ENCODE data around the gene CIDEB. TPM values are rescaled to one million over a fixed set of nuclear protein-coding genes. Genes with fewer than 3 reads are reported as not detected.

Gene CIDEB
- total and polyA plus RNA-seq, 2 donors (not counting 1 experiment from before 2014, with no cell fraction given), result 26.2 to 32.8 TPM

GRCh38 chr14:24334431-24335291 is 26.9 kb upstream of the CIDEB start, which contains the start of gene ADCY4:
Gene ADCY4 (minus strand): TSS chr14:24335071. CDS start chr14:24334652, 419 bp downstream.
- peak within 1 kb of the TSS; percentile 19 for H2AFZ ChIP-seq (ENCODE audit: insufficient read depth, low read depth, low read length, poor library complexity, severe bottlenecking)
- H3K27me3 ChIP-seq (replicated peaks in 1 of 4; ENCODE audit: control extremely low read depth in 1 of 4, control insufficient read depth in 3 of 4, insufficient read depth in 4 of 4, low read length in 3 of 4), result peaks cover 0 to 33% (median 19%) of the 10 kb centered on the region in 4 experiments
- peak within 1 kb of the TSS; percentile 69 for H3K4me3 Mint-ChIP-seq
- ChIA-PET CTCF (interaction anchor here (1.5 to 16.1 kb wide), 10 partner anchors 11 to 227 kb away, joined by 5 to 650 read pairs (median 22); partner anchors contain the start of genes CBLN3, KHNYN, NYNRIN and TINF2), POLR2A (interaction anchor here (0.8 to 3.5 kb wide), 3 partner anchors 31 to 102 kb away, joined by 3 to 42 read pairs (median 20); partner anchors contain the start of genes CBLN3 and KHNYN)
- peaks cover 17% of the 10 kb centered on the region for H3K27me3 Mint-ChIP-seq
- WGBS (ENCODE audit: insufficient coverage), result 3% methylated on average over 56 of the region's 65 CpGs
- peaks cover 49 to 54% of the 10 kb centered on the region in 2 donors for H3K4me1 ChIP-seq (ENCODE audit: control insufficient read depth in 2 of 2, insufficient read depth in 2 of 2, low read length in 2 of 2)
- peaks cover 0 to 9% (median 0%) of the 10 kb centered on the region in 3 donors for H3K9me3 ChIP-seq (ENCODE audit: control extremely low read depth in 1 of 3, control insufficient read depth in 2 of 3, insufficient read depth in 1 of 3, low read length in 2 of 3)
- peak within 1 kb of the TSS; percentile 88 for H3K4me2 ChIP-seq (replicated peaks; ENCODE audit: low read depth, low read length, poor library complexity, severe bottlenecking)
- no peak for ATAC-seq (ENCODE audit: low read depth)
- intact Hi-C loops (cut with micrococcal nuclease), result loop anchor here (10.0 kb wide), 1 partner anchor 340 kb away; no protein-coding TSS in a partner anchor
- no peaks in the 10 kb centered on the region for H3K9me3 Mint-ChIP-seq (ENCODE audit: insufficient read depth)
- H3K27ac Mint-ChIP-seq, result no peak within 1 kb of the TSS
- H3K27ac ChIP-seq (ENCODE audit: low read length in 2 of 2), result no peak within 1 kb of the TSS
- peak within 1 kb of the TSS; percentile 51 for H3K9ac ChIP-seq (ENCODE audit: low read length)
- peaks cover 25% of the 10 kb centered on the region for H4K20me1 ChIP-seq (ENCODE audit: control insufficient read depth, insufficient read depth, low read length, poor library complexity, severe bottlenecking)
- H3K4me1 Mint-ChIP-seq, result peaks cover 48% of the 10 kb centered on the region
- H3K4me3 ChIP-seq (ENCODE audit: control extremely low read depth in 1 of 5, extremely low read depth in 1 of 5, insufficient read depth in 1 of 5, low read depth in 2 of 5, low read length in 4 of 5), result peak within 1 kb of the TSS in 3 of 5 experiments; percentile 41 to 60 (median 43)
- peak; percentile 61 for DNase-seq
- peaks cover 15% of the 10 kb centered on the region for H3K79me2 ChIP-seq (ENCODE audit: control insufficient read depth, insufficient read depth, low read length)
- no peak for TF ChIP-seq CTCF (IDR thresholded peaks at IDR 0.05)
- TF ChIP-seq EZH2 (IDR thresholded peaks at IDR 0.05; ENCODE audit: borderline replicate concordance, insufficient read depth, low read depth, low read length, poor library complexity, severe bottlenecking), result peak; percentile 79
- peaks cover 0 to 24% of the 10 kb centered on the region in 2 experiments for H3K36me3 ChIP-seq (replicated peaks in 1 of 2; ENCODE audit: control extremely low read depth in 1 of 2, control insufficient read depth in 1 of 2, extremely low read depth in 1 of 2, insufficient read depth in 2 of 2, low read length in 1 of 2)

Data from B cell (primary cell).